Neural cell (in vitro differentiated cells): Measurements from ENCODE around the gene CCDC50. TPM values are rescaled to one million over a fixed set of nuclear protein-coding genes. Genes with fewer than 3 reads are reported as not detected.

Experiments used
- H2AFZ ChIP-seq: fragments of 200-600, 300-800 bp; sonication (generic), shearing (Covaris generic); 2 replicates; pipeline ENCODE4 v1.6.0; 2014; ENCODE audit warnings: low read depth, mild to moderate bottlenecking, antibody characterized with exemption, low read length, moderate library complexity
- H3F3A ChIP-seq: fragments of 200-600 bp; shearing (Covaris generic); 2 replicates; pipeline ENCODE4 v1.6.1; 2016; ENCODE audit warnings: mild to moderate bottlenecking, moderate library complexity, mixed read lengths, antibody characterized with exemption, low read length; ENCODE audit not compliant: insufficient read depth, poor library complexity, severe bottlenecking
- H3K27ac ChIP-seq: fragments of 200-600, 300-800 bp; sonication (generic), shearing (Covaris generic); 2 replicates; pipeline ENCODE4 v1.5.1; 2014; ENCODE audit warnings: mild to moderate bottlenecking, low read length, moderate library complexity
- H3K27me3 ChIP-seq: fragments of 300-800, 200-600 bp; sonication (generic), shearing (Covaris generic); 2 replicates; pipeline ENCODE4 v1.6.0; 2014; ENCODE audit warnings: mild to moderate bottlenecking, low read depth, low read length, moderate library complexity; ENCODE audit not compliant: insufficient read depth
- H3K36me3 ChIP-seq: fragments of 300-800, 200-600 bp; sonication (generic), shearing (Covaris generic); 2 replicates; pipeline ENCODE4 v1.5.1; 2014; ENCODE audit warnings: mild to moderate bottlenecking, antibody characterized with exemption, low read length, moderate library complexity; ENCODE audit not compliant: insufficient read depth
- H3K4me2 ChIP-seq: fragments of 300-800, 200-600 bp; sonication (generic), shearing (Covaris generic); 2 replicates; pipeline ENCODE4 v1.6.0; 2014; ENCODE audit warnings: mild to moderate bottlenecking, low read length
- H3K4me3 ChIP-seq: fragments of 300-800, 200-600 bp; sonication (generic), shearing (Covaris generic); 2 replicates; pipeline ENCODE4 v1.5.1; 2014; ENCODE audit warnings: mild to moderate bottlenecking, low read length, moderate library complexity
- H3K79me2 ChIP-seq: fragments of 200-600 bp; shearing (Covaris generic); replicated peaks from 2 replicates; pipeline ENCODE4 v1.6.0; 2014; ENCODE audit warnings: mild to moderate bottlenecking, low read length, moderate library complexity; ENCODE audit not compliant: insufficient read depth
- H3K9ac ChIP-seq: fragments of 300-800, 200-600 bp; sonication (generic), shearing (Covaris generic); 2 replicates; pipeline ENCODE4 v1.6.1; 2016; ENCODE audit warnings: mild to moderate bottlenecking, low read length, mixed read lengths
- H3K9me2 ChIP-seq: fragments of 200-600 bp; shearing (Covaris generic); 2 replicates; pipeline ENCODE4 v1.6.1; 2016; ENCODE audit warnings: mild to moderate bottlenecking, low read length, mixed read lengths; ENCODE audit not compliant: insufficient read depth
- H3K9me3 ChIP-seq: fragments of 200-600, 300-800 bp; sonication (generic), shearing (Covaris generic); 2 replicates; pipeline ENCODE4 v1.6.1; 2016; ENCODE audit warnings: mild to moderate bottlenecking, mixed run types, low read length, moderate library complexity, mixed read lengths
- H4K20me1 ChIP-seq: fragments of 200-600 bp; shearing (Covaris generic); 2 replicates; pipeline ENCODE4 v1.6.1; 2016; ENCODE audit warnings: mild to moderate bottlenecking, mixed run types; ENCODE audit not compliant: insufficient read depth
- EP300 ChIP-seq: fragments of 450-650 bp; conservative IDR thresholded peaks from 2 replicates; pipeline ENCODE4 v1.6.1; 2014; ENCODE audit warnings: antibody characterized with exemption, mild to moderate bottlenecking, moderate library complexity; ENCODE audit not compliant: poor library complexity, severe bottlenecking
- EZH2 ChIP-seq: fragments of 200-600, 300-800 bp; shearing (Covaris generic), sonication (generic); IDR thresholded peaks from 2 replicates; pipeline ENCODE4 v1.6.1; 2014; ENCODE audit warnings: antibody characterized with exemption, low read length, borderline replicate concordance, mild to moderate bottlenecking; ENCODE audit not compliant: insufficient read depth, poor library complexity, severe bottlenecking
- MXI1 ChIP-seq: fragments of 450-650 bp; conservative IDR thresholded peaks from 2 replicates; pipeline ENCODE4 v1.6.1; 2014; ENCODE audit warnings: antibody characterized with exemption, mild to moderate bottlenecking; ENCODE audit not compliant: poor library complexity, severe bottlenecking
- POLR2AphosphoS5 ChIP-seq: IDR thresholded peaks from 2 replicates; pipeline ENCODE4 v1.6.1; 2012
- RAD21 ChIP-seq: fragments of 450-650 bp; conservative IDR thresholded peaks from 2 replicates; pipeline ENCODE4 v1.6.1; 2014; ENCODE audit warnings: antibody characterized with exemption, mild to moderate bottlenecking, moderate library complexity
- SMC3 ChIP-seq: fragments of 450-650 bp; conservative IDR thresholded peaks from 2 replicates; pipeline ENCODE4 v1.6.1; 2014; ENCODE audit warnings: antibody characterized with exemption, mild to moderate bottlenecking, moderate library complexity; ENCODE audit not compliant: poor library complexity
- TAF1 ChIP-seq: IDR thresholded peaks from 2 replicates; pipeline ENCODE4 v1.6.1; 2012; ENCODE audit warnings: low read depth
- polyA plus RNA-seq: library from polyadenylated mRNA; depleted of rRNA; stranded (reverse); fragments of >200 nt; gene quantifications from 2 replicates; pipeline ENCODE4 v1.2.3, GENCODE V29; 2014
- TF ChIP-seq, protein P1 (sequence below): IDR thresholded peaks from 2 replicates; pipeline ENCODE4 v1.6.1; 2012; ENCODE audit warnings: borderline replicate concordance
- TF ChIP-seq, protein P2 (sequence below): fragments of 450-650 bp; IDR thresholded peaks from 2 replicates; pipeline ENCODE4 v1.5.1; 2014; ENCODE audit warnings: antibody characterized with exemption, mild to moderate bottlenecking, moderate library complexity; ENCODE audit not compliant: poor library complexity, severe bottlenecking

Gene CCDC50
- polyA plus RNA-seq, 1 donor from 2014 or later: 58.2 TPM

DNA sequence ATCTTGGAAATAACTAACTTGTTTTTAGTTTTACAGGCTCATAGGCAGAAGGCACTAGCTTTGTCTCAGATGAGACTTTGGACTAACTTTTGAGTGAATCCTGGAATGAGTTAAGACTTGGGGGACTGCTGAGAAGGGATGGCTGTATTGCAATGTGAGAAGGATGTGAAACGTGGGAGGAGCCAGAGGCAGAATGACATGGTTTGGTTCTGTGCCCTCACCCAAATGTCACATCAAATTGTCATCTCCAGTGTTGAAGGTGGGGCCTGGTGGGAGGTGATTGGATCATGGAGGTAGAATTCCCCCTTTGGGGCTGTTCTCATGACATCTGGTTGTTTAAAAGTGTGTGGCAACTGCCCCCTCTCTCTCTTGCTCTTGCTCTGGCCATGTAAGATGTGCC lies 28.8 kb upstream of the CCDC50 start:
- Histone ChIP-seq H3K4me2 (no peak overlapping the region), H3K9me3 (no peaks in the 10 kb centered on the region), H3K4me3 (no peak overlapping the region), H4K20me1 (no peaks in the 10 kb centered on the region), H3K36me3 (no peaks in the 10 kb centered on the region), H3K9me2 (no peaks in the 10 kb centered on the region), H3K79me2 (no peaks in the 10 kb centered on the region), H3K27me3 (no peaks in the 10 kb centered on the region), H3K27ac (no peak overlapping the region), H2AFZ (no peak overlapping the region), H3K9ac (no peak overlapping the region), H3F3A (no peaks in the 10 kb centered on the region)
- TF ChIP-seq EZH2 (no peak), TAF1 (no peak), MXI1 (no peak), RAD21 (no peak), POLR2AphosphoS5 (no peak), EP300 (no peak), SMC3 (no peak)
- TF ChIP-seq, protein P1, sequence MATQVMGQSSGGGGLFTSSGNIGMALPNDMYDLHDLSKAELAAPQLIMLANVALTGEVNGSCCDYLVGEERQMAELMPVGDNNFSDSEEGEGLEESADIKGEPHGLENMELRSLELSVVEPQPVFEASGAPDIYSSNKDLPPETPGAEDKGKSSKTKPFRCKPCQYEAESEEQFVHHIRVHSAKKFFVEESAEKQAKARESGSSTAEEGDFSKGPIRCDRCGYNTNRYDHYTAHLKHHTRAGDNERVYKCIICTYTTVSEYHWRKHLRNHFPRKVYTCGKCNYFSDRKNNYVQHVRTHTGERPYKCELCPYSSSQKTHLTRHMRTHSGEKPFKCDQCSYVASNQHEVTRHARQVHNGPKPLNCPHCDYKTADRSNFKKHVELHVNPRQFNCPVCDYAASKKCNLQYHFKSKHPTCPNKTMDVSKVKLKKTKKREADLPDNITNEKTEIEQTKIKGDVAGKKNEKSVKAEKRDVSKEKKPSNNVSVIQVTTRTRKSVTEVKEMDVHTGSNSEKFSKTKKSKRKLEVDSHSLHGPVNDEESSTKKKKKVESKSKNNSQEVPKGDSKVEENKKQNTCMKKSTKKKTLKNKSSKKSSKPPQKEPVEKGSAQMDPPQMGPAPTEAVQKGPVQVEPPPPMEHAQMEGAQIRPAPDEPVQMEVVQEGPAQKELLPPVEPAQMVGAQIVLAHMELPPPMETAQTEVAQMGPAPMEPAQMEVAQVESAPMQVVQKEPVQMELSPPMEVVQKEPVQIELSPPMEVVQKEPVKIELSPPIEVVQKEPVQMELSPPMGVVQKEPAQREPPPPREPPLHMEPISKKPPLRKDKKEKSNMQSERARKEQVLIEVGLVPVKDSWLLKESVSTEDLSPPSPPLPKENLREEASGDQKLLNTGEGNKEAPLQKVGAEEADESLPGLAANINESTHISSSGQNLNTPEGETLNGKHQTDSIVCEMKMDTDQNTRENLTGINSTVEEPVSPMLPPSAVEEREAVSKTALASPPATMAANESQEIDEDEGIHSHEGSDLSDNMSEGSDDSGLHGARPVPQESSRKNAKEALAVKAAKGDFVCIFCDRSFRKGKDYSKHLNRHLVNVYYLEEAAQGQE: no peak
- TF ChIP-seq, protein P2, sequence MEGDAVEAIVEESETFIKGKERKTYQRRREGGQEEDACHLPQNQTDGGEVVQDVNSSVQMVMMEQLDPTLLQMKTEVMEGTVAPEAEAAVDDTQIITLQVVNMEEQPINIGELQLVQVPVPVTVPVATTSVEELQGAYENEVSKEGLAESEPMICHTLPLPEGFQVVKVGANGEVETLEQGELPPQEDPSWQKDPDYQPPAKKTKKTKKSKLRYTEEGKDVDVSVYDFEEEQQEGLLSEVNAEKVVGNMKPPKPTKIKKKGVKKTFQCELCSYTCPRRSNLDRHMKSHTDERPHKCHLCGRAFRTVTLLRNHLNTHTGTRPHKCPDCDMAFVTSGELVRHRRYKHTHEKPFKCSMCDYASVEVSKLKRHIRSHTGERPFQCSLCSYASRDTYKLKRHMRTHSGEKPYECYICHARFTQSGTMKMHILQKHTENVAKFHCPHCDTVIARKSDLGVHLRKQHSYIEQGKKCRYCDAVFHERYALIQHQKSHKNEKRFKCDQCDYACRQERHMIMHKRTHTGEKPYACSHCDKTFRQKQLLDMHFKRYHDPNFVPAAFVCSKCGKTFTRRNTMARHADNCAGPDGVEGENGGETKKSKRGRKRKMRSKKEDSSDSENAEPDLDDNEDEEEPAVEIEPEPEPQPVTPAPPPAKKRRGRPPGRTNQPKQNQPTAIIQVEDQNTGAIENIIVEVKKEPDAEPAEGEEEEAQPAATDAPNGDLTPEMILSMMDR: no peak

DNA sequence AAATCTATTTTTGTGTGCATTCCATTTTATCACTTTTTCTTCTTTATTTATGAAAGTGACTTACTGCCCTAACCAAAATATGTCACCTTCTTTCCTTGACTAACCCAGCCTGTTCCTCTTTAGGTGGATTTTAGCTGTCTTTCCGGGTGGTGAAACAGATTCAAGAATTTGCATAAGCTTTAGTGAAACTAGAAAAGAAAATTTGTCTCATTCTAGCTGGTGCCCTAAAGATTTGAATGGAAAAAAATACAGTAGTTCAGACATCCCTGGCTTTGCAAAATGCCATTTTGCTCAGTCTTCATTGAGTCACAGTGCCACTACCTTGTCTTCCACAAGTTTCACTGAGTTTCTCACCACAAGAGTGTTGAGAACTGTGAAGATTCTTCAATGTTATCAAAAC lies 28.2 kb upstream of the CCDC50 start:
- Histone ChIP-seq H3K4me3 (no peak overlapping the region), H3K79me2 (no peaks in the 10 kb centered on the region), H3K9me2 (no peaks in the 10 kb centered on the region), H3K9ac (no peak overlapping the region), H3K27me3 (no peaks in the 10 kb centered on the region), H3K4me2 (no peak overlapping the region), H4K20me1 (no peaks in the 10 kb centered on the region), H3K36me3 (no peaks in the 10 kb centered on the region), H3K27ac (no peak overlapping the region), H3F3A (no peaks in the 10 kb centered on the region), H3K9me3 (no peaks in the 10 kb centered on the region), H2AFZ (no peak overlapping the region)
- TF ChIP-seq EZH2 (no peak), MXI1 (no peak), POLR2AphosphoS5 (no peak), TAF1 (no peak)

DNA sequence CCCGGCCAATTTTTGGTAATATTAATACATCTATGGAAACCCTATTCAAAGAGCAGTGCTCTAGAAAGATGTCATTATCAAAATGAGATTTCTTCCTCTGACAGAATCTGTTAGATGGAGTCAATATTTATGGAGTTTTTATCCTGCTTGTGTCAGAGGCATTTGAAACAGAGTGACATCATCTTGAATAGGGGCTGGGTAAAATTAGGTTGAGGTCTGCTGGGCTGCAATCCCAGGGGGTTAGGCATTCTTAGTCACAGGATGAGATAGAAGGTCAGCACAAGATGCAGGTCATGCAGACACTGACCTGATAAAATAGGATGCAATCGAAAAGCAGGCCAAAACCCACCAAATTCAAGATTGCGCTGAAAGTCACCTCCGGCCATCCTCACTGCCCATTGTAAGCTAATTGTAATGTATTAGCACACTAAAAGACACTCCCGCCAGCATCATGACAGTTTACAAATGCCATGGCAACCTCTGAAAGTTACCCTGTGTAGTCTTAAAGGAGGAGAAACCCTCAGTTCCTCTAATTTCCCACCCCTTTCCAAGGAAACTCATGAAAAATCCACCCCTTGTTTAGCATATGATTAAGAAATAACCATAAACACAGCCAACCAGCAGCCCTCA lies 27.3 kb upstream of the CCDC50 start:
- TF ChIP-seq POLR2AphosphoS5 (no peak), EZH2 (no peak), SMC3 (no peak), EP300 (no peak), TAF1 (no peak), RAD21 (no peak)
- TF ChIP-seq, protein P1: no peak
- TF ChIP-seq, protein P2: no peak
- Histone ChIP-seq H3K9me2 (no peaks in the 10 kb centered on the region), H3K36me3 (no peaks in the 10 kb centered on the region), H2AFZ (no peak overlapping the region), H3K27me3 (no peaks in the 10 kb centered on the region), H3K4me2 (no peak overlapping the region), H3K4me3 (no peak overlapping the region), H3K9me3 (no peaks in the 10 kb centered on the region), H3K27ac (no peak overlapping the region), H4K20me1 (no peaks in the 10 kb centered on the region), H3K79me2 (no peaks in the 10 kb centered on the region), H3F3A (no peaks in the 10 kb centered on the region), H3K9ac (no peak overlapping the region)
